Measurements from ENCODE around the gene NTSR2.

GRCh38 chr2:11656671-11657101 is 13.3 kb downstream of the NTSR2 start:
- no peak for TF ChIP-seq AFF4 (CRISPR knock-in tag; IDR thresholded peaks at IDR 0.05; ENCODE audit: borderline replicate concordance)
- TF ChIP-seq ZNF121 (CRISPR knock-in tag; IDR thresholded peaks at IDR 0.05): no peak
- TF ChIP-seq, protein P1, sequence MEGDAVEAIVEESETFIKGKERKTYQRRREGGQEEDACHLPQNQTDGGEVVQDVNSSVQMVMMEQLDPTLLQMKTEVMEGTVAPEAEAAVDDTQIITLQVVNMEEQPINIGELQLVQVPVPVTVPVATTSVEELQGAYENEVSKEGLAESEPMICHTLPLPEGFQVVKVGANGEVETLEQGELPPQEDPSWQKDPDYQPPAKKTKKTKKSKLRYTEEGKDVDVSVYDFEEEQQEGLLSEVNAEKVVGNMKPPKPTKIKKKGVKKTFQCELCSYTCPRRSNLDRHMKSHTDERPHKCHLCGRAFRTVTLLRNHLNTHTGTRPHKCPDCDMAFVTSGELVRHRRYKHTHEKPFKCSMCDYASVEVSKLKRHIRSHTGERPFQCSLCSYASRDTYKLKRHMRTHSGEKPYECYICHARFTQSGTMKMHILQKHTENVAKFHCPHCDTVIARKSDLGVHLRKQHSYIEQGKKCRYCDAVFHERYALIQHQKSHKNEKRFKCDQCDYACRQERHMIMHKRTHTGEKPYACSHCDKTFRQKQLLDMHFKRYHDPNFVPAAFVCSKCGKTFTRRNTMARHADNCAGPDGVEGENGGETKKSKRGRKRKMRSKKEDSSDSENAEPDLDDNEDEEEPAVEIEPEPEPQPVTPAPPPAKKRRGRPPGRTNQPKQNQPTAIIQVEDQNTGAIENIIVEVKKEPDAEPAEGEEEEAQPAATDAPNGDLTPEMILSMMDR (IDR thresholded peaks at IDR 0.05): no peak
- TF ChIP-seq, protein P2, sequence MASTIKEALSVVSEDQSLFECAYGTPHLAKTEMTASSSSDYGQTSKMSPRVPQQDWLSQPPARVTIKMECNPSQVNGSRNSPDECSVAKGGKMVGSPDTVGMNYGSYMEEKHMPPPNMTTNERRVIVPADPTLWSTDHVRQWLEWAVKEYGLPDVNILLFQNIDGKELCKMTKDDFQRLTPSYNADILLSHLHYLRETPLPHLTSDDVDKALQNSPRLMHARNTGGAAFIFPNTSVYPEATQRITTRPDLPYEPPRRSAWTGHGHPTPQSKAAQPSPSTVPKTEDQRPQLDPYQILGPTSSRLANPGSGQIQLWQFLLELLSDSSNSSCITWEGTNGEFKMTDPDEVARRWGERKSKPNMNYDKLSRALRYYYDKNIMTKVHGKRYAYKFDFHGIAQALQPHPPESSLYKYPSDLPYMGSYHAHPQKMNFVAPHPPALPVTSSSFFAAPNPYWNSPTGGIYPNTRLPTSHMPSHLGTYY (CRISPR knock-in tag; IDR thresholded peaks at IDR 0.05): no peak
- TF ChIP-seq NR2C2 (CRISPR knock-in tag; IDR thresholded peaks at IDR 0.05): no peak
- TF ChIP-seq JUN (CRISPR knock-in tag; IDR thresholded peaks at IDR 0.05): no peak
- TF ChIP-seq ZBTB43 (CRISPR knock-in tag; IDR thresholded peaks at IDR 0.05): no peak

Measured in WTC11 (cell line).